ENCODE measurements around the gene ELOVL6. TPM values are rescaled to one million over a fixed set of nuclear protein-coding genes. Genes with fewer than 3 reads are reported as not detected.

The ELOVL6 gene
- total RNA-seq, 1 donor from 2014 or later = 11.0 TPM

GRCh38 chr4:110014233-110014632 lies 184.2 kb downstream of the ELOVL6 start:
- TF ChIP-seq, protein P1, sequence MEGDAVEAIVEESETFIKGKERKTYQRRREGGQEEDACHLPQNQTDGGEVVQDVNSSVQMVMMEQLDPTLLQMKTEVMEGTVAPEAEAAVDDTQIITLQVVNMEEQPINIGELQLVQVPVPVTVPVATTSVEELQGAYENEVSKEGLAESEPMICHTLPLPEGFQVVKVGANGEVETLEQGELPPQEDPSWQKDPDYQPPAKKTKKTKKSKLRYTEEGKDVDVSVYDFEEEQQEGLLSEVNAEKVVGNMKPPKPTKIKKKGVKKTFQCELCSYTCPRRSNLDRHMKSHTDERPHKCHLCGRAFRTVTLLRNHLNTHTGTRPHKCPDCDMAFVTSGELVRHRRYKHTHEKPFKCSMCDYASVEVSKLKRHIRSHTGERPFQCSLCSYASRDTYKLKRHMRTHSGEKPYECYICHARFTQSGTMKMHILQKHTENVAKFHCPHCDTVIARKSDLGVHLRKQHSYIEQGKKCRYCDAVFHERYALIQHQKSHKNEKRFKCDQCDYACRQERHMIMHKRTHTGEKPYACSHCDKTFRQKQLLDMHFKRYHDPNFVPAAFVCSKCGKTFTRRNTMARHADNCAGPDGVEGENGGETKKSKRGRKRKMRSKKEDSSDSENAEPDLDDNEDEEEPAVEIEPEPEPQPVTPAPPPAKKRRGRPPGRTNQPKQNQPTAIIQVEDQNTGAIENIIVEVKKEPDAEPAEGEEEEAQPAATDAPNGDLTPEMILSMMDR (IDR thresholded peaks at IDR 0.05) = no peak
- no peak overlapping the region for H3K27ac Mint-ChIP-seq (ENCODE audit: unreplicated experiment)
- H3K27me3 Mint-ChIP-seq (ENCODE audit: low read depth) = no peaks in the 10 kb centered on the region
- peaks cover 6% of the 10 kb centered on the region for H3K9me3 Mint-ChIP-seq (ENCODE audit: low read depth)
- H3K4me3 Mint-ChIP-seq (ENCODE audit: unreplicated experiment) = no peak overlapping the region
- H3K36me3 Mint-ChIP-seq (ENCODE audit: low read depth) = peaks cover 1% of the 10 kb centered on the region
- peaks cover 4% of the 10 kb centered on the region for H3K4me1 Mint-ChIP-seq (ENCODE audit: low read depth)
- DNase-seq (ENCODE audit: low spot score) = no peak

DNA sequence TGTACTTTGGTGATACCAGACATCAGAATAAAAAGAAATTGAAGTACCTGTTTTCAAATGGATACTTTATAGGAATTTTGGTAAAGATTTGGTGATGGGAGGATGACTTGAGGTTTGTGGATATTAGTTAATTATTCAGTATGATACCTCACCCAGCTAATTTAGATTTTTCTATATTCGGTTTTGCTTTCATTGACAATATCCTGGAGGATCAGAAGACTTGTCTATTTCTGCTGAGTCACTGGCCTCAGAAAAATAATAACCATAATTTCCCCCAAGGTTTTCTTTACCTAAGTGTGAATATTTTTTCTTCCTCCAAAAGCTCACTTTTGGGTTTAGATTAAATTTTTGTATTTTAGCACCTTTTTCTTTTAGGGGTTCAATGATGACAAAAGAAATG lies 185.5 kb downstream of the ELOVL6 start:
- H3K9me3 Mint-ChIP-seq (ENCODE audit: low read depth) = peaks cover 6% of the 10 kb centered on the region
- peaks cover 4% of the 10 kb centered on the region for H3K4me1 Mint-ChIP-seq (ENCODE audit: low read depth)
- no peak for DNase-seq (ENCODE audit: low spot score)
- peaks cover 1% of the 10 kb centered on the region for H3K36me3 Mint-ChIP-seq (ENCODE audit: low read depth)
- H3K4me3 Mint-ChIP-seq (ENCODE audit: unreplicated experiment) = no peak overlapping the region
- TF ChIP-seq, protein P1 (IDR thresholded peaks at IDR 0.05) = no peak
- H3K27ac Mint-ChIP-seq (ENCODE audit: unreplicated experiment) = no peak overlapping the region
- no peaks in the 10 kb centered on the region for H3K27me3 Mint-ChIP-seq (ENCODE audit: low read depth)

GRCh38 chr4:110010797-110011196 lies 187.6 kb downstream of the ELOVL6 start:
- Mint-ChIP-seq H3K4me1 (ENCODE audit: low read depth) (peaks cover 4% of the 10 kb centered on the region), H3K27ac (ENCODE audit: unreplicated experiment) (no peak overlapping the region)
- TF ChIP-seq, protein P1 (IDR thresholded peaks at IDR 0.05) = no peak

DNA sequence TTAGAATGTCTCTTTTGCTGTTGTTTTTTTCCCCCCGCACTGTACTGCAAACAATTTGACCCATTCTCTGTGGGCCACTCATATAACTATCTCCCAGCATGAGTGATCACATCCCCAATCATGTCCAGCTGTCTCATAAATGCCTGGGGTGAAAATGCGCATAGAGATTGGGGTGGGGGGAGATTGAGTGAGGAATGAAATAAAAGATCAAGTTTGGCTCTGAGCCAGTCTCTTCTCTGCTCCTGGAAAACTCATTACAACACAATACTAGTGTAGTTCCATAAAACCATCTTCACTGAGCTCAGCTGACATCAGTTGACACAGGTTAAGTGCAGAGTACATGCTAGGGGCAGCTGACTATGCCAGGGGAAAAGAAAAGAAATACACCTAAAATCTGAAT lies 188.9 kb downstream of the ELOVL6 start:
- TF ChIP-seq, protein P1 (IDR thresholded peaks at IDR 0.05) = no peak
- Mint-ChIP-seq H3K27me3 (ENCODE audit: low read depth) (no peaks in the 10 kb centered on the region), H3K36me3 (ENCODE audit: low read depth) (peaks cover 1% of the 10 kb centered on the region), H3K9me3 (ENCODE audit: low read depth) (no peaks in the 10 kb centered on the region), H3K27ac (ENCODE audit: unreplicated experiment) (no peak overlapping the region), H3K4me3 (ENCODE audit: unreplicated experiment) (no peak overlapping the region), H3K4me1 (ENCODE audit: low read depth) (peaks cover 4% of the 10 kb centered on the region)
- DNase-seq (ENCODE audit: low spot score) = no peak

More at GRCh38 chr4:110010797-110011196, 187.6 kb downstream of the ELOVL6 start:
- Mint-ChIP-seq H3K9me3 (ENCODE audit: low read depth) (no peaks in the 10 kb centered on the region), H3K4me3 (ENCODE audit: unreplicated experiment) (no peak overlapping the region), H3K27me3 (ENCODE audit: low read depth) (no peaks in the 10 kb centered on the region), H3K36me3 (ENCODE audit: low read depth) (peaks cover 1% of the 10 kb centered on the region)
- no peak for DNase-seq (ENCODE audit: low spot score)

DNA sequence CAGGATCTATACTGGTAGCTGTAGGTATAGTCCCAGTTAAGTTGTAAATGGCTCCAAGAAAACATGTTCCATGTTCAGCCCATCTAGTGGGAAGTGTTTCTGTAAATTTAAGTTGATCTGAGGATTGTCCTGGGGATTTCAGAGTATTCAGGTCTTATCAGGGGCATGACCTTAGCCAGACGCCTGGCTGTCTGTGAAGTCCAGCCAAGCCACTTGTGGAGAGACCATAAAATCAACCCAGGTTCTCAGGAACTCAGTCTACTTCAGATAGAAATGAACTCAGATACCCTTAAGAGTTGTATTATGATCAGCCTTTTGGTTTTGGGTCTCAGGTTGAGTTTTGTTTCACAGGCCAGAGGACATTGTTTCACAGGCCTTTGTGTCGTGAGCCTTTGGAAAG lies 189.9 kb downstream of the ELOVL6 start:
- peaks cover 3% of the 10 kb centered on the region for H3K4me1 Mint-ChIP-seq (ENCODE audit: low read depth)
- TF ChIP-seq, protein P1 (IDR thresholded peaks at IDR 0.05) = no peak
- no peak overlapping the region for H3K4me3 Mint-ChIP-seq (ENCODE audit: unreplicated experiment)
- no peak for DNase-seq (ENCODE audit: low spot score)
- no peaks in the 10 kb centered on the region for H3K36me3 Mint-ChIP-seq (ENCODE audit: low read depth)
- no peaks in the 10 kb centered on the region for H3K9me3 Mint-ChIP-seq (ENCODE audit: low read depth)
- H3K27me3 Mint-ChIP-seq (ENCODE audit: low read depth) = no peaks in the 10 kb centered on the region
- H3K27ac Mint-ChIP-seq (ENCODE audit: unreplicated experiment) = no peak overlapping the region

All from chondrocyte (in vitro differentiated cells).